ENCODE results near the gene SPON2.

SPON2 gene

DNA sequence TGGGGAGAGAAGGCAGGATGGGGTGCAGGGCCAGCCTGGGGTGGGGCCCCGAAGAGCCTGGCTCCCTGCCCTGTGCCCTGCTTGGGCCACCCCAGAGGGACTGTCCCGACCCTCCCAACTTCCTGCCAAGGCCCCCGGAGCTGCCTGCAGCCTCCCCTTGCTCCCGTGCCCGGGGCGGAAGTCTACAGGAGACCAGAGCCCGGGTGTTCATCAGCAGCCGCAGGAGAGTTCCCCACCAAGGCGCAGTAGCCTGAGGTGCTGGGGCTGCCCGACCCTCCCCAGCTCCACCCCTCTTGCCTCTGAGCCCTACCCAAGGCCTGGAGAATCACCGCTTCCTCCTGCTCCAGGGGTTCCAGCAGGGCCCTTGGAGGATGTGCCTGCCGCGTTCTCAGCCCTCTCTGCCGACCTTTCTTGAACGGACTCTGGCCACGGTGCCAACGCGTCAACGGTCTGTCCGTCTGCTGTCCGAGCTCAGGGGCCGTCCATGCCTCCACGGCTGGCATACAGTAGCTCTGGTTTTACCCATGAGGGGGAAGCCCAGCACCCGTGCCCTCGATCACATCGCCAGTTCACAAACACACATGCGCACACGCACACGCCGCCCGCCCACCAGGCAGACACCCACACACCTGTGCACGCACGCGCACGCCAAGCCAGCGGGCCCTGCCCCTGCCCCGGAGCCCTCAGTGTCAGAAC, 36.0 kb upstream of the SPON2 start:
- peak in 1 of 2 experiments; percentile 22 for DNase-seq

DNA sequence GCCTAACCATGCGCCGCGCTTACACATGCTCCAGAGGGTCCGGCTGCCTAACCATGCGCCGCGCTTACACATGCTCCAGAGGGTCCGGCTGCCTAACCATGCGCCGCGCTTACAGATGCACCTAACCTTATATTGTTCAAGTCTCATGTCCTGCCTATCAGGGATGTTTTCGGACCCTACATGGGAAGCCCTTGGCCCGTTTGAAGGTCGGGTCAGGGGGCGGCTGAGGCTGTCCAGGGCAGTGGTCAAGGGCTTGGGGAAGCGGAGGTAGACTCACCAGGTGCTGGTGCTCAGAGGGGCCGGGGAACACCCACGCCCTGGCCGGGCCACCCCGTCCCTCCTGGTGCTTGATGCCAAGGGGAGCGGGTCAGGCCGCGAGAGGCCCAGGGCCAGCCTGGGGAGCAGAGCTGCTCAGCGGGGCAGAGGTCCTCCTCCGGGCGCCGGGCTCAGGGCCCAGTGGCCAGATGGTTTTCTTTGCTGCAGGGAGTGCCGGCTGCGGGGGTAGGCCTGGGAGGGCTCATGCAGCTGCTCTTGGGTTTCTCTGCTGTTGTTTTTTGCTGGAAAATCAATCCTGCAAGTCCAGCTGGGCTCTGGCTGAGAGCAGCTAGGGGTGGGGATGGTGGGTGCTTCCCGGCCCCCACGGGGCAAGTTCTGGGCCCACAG, 35.4 kb upstream of the SPON2 start:
- DNase-seq: no peak

DNA sequence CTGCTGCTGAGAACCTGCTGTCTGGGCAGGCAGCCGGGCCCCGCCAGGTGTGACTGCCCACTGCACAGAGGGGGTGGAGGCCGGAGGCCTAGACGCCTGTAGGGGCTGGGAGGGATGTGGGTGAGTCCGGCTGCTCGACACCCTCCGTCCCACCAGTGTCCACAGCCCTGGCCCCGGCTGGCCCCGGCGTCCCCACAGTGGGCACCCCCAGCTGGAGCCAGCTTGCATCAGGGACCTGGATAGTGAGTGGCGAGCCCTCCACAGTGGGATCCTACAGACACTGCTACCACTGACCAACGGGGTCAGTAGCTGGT, 34.7 kb upstream of the SPON2 start:
- no peak for DNase-seq

DNA sequence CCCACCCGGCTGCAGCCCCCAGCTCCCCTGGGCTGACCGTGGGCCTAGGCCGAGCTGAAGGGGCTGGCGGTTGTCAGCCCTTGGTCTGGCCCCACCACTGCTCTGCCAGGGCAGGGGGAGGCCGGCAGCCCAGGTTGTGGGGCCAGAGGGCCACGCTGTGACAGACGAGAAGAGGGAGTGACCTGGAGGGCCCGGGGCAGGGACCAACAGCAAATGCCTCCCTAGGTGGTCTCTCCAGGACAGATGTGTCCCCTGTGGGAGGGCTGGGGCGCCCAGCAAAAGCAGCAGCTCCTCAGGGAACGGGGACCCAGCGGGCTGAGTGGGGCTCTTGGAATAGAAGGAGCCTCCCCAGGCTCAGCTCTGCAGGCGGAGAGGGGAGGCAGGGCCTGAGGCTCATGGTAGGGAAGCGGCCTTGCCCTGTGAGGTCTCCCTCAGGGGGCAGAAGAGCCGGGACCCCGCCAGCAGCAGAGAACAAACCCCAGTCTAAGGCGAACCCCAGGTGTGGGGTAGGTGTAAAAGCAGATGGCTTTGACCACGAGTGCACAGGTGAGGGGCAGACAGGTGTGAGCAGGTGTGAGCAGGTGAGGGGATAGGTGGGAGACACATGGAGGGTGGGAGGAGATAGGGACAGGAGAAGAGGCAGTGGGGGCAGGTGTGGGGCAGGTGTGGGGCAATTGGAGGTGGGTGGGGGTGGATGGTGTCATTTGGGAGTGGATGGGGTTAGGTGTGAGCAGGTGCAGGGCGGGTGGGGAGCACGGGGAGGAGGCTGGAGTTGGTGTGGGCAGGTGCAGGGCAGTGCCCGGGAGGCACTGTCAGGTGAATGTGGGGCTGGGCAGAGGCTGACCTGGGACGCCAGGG, 34.1 kb upstream of the SPON2 start:
- no peak for DNase-seq

DNA sequence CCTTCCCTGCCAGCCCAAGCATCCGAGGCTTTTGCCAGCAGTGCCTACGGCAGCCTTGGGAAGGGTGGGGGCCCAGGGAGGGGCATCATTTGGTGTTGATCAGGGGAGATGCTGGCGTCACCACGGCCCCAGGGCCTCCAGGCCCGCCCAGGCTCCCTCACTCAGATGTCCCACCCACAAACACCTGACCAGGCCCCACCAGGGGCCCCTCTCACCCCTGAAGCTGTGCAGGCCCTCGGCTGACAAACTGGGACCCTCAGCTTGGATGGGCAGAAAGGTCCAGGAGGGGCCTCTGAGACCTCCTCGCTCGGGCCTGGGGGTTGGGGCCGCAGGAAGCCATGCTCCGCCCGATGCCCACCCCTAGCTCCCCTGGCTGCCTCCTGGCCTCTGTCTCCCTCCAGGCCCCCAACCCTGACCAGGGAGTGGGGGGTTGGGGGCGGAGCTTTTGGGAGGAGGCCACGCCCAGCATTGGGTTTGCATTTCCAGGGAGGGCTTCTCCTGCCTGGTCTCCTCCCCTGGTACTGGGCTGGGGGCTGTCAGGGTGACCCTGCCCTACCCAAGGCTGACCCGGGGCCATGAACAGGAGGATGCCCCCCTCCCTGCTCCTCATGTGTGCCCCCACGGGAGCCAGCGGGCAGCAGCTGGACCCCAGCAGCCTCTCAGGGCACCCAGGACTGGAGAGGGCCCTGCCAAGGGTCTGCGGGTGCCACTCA, 33.4 kb upstream of the SPON2 start:
- DNase-seq: peak in 1 of 2 experiments; percentile 0

DNA sequence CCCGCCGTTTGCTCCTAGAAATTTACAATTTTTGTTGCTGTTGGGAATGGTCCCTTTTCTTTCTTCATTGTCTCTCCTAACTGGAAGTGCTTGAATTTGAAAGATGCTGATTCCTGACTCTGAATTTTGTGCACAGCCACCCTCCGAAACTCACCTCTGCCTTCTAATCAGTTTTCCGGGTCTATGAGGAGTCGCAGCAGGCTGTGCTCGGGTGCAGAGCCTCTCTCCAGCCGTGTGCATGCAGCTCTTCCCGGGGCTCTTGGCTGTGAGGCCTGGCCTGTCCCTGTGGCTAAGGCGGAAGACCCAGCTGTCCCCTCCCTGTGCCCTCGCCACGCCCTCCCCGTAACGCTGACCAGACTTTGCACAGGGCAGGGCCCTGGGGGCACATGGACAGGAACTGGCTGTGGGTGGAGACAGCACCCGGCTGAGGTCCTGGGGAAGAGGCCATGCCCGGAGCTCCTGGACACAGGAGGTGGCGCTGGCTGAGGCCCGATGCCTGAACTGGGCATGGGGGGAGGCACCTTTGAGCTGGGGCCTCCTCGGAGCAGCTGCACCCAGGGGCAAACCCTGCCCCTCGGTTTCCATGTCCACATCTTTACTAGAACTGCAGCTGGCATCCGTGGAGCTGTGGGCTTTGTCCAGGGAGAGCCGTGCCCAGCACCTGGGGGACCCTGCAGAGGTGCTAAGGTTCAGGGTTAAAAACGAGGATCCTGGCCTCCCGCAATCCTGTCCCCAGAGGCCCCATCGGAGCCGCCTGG, 32.6 kb upstream of the SPON2 start:
- no peak for DNase-seq

DNA sequence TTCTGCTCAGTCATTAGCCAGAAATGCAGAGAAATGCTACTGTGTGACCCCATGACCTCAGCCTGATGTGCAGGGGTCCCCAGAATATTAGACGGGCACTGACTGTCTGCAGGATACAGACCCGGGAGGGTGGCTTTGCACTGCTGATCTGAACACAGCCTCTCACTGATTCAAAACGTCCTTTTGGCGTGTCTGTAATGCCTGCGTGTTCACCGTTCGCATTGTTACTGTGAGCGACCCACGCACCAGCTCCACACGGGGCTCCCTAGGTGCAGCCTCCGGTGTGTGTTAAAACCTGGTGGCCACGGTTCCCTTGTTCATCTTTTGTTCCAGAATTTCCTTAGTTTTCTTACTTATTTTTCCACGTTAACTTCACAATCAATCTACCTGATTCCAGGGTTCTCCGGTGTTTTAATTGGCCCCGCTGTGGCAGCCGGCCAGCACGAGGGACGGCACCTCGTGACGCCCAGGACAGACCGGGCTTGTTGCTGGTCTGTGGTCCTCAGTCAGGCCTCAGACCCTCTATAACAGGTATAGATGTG, 32.0 kb upstream of the SPON2 start:
- no peak for DNase-seq

DNA sequence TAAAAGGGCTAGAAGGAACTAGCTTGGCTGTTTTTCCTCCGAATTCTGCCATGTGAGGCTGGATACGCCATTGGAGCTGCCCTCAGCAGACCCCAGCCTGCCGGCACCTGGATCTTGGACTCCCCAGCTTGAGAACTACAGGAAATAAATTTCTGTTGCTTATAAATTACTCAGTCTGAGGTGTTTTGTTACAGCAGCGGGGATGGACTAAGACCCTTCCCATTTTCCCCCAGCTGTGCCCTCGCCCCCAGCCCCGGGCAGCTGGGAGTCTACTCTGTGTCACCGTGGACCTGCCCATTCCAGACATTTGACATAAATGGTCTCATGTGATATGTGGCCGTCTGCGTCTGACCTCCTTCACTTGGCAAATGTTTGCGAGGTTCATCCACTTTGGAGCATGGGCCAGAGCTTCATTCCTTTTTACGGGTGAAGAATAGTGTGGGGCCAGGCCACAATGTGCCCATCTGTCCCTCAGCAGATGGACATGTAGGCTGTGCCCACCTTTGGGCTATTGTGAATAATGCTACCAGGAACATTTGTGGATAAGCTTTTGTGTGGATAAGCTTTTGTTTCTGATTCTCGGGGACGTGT, 30.7 kb upstream of the SPON2 start:
- DNase-seq: no peak

DNA sequence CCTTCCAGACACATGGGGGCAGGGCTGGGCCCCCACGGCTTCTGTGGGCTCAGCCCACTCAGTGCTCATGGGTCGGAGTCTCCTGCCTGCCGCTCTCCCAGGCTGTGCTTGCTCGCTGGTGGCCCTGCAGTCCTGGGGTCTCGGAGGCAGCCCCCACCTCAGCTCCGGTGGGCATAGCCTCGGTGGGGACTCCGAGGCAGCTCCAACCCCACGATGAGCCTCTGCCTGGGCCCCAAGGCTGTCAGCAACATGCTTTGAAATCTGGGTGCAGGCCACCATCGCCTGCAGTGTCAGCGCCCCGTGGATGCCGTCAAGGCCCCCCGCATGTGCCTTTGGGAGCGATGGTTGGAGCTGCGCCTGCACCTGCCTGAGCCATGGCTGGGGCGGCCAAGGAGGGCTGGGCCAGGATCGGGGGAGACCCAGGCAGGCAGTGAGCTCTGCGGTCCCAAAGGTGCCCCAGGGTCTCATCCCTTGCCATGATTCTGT, 30.2 kb upstream of the SPON2 start:
- DNase-seq: no peak

DNA sequence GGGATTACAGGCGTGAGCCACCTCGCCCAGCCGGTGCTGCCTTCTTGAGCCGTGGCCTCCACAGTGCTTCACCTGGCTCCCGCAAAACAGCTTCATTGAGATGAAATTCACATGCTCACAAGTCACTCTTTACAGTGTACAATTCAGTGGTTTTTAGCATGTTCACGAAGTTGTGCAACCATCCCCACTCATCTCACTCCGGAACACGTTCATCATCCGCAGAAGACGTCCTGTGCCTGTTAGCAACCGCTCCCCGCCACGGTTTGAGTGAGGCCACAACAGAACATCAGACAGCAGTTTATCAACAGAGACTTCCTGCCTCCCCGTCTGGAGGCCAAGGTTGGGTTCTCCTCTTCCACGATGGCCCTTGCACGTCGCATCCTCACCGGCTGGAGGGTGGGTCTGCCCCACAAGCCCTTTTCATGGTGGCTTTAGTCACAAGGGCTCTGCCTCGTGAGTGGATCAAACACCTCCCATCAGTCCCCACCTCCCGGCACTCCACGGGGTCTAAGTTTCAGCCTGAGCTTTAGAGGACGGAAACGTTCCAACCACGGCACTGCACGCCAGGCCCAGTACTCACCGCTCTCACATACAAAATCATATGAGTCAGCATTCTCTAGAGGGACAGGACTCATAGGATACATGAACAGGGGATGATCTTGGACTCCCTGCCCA, 29.6 kb upstream of the SPON2 start:
- DNase-seq: peak; percentile 50 to 65

DNA sequence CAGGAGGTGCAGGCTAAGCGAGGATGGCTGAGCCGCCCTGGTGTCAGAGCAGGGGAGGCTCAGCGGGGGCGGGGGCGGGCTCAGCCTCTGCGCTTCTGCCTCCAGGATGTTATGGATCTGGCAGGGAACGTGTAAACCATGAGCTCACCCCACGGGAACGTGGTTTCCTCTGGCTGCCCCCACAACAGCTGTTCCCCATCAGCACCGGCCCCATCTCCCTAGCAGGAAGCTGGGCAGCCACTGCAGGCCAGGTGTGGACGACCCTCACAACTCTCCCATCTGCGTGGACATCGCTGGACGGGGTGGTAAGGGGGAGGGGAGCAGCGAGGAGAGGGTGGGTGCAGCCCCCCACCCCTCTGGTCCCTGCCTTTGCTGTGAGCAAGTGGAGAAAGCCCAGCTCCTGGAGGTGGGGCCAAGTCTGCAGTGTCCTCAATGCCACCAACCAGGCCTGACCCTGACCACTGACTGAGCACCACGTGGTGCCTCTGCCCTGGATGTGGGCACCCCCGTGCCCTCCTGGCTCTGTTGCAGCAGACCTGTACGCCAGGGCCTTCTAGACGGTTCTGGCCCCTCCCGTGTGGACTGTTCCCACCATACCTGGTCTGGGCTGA, 28.1 kb upstream of the SPON2 start:
- DNase-seq: no peak

DNA sequence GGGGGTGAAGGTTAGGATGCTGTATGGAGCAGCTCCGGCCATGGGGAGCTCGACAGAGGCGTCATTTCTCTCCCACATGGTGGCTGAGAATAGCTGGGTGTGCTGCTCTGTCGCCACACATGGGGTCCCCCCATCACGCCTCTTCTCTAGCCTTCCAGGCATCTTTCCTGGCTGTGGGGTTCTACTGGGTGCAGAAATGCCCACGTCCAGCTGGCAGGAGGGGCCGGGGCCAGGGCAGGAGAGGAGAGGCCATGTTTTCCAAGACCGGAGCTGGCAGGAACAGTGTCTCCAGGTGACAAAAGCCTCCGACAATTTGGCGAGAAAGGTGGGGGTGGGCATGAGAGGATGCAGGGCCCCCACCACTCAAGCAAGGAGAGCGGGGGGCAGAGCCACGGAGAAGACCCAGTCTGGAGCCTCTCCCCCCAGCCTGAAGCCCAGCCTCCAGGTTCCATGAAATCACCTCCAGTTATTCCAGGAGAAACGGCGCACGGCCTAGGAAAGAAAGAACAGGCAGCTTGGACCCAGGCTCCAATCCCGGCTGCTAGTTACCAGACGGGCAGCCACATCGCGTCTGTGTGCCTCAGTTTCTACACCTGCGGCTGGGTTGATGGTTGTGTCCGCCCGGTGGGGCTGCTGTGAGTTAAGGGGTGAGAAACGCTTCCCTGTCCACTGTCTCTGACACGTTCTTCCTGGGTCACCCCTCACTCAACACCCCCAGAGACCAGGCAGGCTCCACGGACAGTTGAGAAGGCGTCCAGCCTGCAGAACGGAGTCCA, 27.4 kb upstream of the SPON2 start:
- DNase-seq: no peak

DNA sequence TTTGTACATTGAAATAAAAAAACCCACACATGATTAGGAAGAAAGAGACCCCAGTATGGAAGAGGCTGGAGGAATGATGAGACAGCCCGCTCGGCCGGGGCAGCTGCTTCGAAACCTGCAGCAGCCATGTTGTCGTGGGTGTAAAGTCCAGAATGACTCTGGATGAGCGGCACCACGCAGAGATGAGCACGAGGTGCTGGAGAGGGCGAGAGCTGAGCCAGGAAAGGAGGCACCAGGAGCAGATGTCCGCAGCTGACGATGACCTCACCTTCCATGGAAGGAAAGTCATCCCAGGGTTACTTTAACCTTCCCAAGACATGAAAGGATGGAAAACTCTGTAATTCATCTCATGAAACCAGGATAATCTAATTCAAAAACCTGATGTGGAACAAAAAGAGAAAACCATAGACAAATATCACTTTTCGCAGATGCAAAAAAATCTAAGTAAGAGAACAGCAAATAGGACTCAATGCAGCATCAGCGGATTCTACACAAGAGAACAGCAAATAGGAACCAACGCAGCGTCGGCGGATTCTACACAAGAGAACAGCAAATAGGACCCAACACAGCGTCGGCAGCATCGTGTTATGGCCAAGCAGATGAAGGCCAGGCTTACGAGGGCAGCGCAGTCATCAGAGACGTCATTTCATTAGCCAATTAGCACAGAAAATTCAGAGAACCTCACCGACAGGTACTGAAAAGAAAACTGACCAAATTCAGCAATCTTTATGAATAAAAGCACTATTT, 25.9 kb upstream of the SPON2 start:
- no peak for DNase-seq

DNA sequence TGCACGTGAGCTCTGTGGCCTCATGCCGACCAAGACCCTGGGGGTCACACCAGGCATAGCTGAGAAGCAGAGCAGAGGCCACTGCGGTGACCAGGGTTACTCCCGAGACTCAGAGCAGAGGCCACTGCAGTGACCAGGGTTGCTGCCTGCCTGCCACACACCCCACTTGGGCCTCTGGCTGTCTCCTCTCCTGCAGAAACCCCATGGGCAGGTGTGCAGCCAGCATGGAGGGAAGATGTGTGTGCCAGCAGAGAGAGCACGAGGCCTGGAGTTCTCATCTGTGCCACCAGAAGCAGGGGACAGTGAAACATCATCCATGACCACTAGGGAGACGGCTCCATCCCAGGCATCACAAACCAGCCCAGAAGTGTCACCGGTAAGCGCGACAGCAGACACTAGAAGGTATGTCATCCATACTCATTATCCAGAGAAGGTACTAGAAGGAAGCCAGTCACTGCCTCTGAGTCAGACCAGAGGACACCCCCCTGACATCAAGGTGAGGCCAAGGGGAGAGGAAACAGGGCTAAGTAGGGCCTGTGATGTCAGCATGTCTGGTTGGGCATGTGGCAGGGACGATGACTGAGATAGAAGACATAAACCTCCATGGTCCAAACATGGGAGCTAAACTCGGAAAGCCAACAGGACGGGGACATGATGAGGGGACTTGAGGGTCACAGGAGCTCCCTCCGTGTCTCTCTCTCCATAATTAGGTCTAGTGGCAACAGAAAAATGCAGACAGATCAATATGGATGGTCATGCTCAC, 24.2 kb upstream of the SPON2 start:
- no peak for DNase-seq

DNA sequence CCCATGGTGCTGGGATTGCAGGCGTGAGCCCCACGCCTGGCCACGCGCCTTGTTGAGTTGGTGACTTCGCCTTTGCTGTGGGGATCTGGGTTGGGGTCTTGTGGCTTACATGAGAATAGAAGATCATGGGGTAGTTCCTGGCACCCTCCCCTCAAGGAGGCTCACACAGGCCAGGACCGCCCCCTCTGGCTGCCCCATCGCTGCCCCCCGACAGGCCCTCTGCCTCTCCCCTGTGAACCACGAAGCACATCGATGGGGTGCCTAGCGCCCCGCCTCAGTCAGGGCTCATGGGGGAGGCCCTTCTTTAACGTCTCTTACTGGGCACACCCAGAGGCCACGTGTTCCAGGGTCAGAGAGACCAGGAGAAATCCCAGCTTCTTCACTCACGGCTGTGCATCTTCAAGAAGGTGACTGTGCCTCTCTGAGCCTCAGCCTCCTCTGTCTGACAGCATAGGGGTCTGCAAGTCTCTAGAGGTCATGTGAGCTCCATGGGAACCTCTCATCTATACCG, 23.6 kb upstream of the SPON2 start:
- no peak for DNase-seq

DNA sequence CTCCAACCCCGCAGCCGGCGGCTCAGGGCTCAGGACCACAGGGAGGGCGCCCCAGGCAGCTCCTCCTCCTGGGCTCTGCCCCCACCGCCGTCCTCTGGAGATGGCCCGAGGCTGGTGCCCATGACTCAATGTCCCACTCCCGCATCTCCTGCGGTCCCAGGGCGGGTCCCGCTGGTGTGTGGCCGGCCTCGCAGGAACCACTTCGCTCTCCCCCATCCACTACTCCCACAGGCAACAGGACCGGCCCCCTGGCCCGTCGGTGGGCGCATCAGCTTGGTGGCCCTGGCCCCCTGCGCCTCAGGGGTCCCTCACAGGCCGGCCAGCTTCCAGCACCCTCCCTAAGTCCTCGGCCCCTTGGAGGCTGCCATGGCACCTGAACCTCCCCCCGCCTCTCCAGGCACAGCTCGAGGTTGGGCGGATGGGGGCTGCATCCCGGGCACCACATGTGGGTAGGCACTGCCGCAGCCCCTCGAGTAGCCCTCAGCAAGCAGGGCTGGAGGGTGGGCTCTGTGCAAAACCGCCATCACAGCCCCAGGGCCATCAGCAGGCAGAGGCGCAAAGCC, 22.8 kb upstream of the SPON2 start:
- DNase-seq: no peak

DNA sequence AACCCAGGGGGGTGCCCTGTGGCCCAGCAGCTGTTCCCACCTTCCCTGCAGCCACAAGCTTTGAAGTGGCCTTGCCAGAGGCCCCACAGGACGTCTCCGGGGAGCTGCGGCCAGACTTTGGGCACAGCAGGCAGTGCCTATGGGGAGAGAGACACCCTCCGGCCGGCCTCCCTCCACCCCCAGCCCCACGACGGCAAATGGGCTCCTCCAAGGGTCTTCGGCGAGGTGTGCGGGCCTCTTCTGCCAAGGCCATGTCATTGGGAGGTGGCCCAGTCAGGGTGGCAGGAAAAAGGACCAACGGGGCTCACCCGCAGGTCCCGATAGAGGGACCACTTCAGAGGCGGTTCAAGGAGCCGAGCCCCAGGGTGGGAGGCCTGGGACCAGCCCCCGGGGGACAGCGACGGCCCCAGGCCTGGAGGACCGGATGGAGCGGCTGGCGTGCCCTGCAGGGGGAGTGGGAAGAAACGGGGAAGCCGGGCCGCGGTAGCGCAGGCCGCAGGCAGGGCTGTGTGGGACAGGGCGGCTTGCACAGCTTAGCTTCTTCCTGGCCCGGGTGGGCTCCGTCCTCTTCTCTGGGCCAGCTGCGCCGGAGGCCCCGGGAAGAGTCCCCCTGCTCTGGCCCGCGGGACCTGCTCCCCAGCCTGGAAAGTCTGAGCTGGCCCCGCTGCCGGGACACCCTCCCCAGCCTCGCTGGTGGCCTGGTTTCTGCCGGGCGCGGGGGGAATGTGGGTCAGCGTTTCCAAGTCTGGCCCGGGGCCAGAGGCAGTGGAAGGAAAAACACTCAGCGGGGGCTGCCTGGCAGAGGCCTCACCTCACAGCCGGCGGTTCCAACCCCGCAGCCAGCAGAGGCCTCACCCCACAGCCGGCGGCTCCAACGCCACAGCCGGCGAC, 21.9 kb upstream of the SPON2 start:
- DNase-seq: no peak
